ENCODE measurements around the gene SP6.

DNA sequence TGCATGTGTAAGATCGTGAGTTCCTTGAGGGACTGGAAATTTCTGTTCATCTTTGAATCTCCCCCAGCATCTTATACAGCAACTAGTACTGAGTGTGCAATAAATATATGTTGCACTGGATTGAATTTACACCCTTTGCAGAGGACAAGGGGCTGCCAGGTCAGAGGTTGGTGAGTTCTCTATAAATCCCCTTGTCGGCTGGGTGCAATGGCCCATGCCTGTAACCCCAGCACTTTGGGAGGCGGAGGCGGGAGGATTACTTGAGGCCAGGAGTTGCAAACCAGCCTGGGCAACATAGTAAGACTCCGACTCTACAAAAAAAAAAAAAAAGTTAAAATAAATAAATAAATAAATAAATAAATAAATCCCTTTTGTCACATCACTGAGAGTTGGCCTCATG lies 9.4 kb upstream of the SP6 start:
- TF ChIP-seq, protein P1, sequence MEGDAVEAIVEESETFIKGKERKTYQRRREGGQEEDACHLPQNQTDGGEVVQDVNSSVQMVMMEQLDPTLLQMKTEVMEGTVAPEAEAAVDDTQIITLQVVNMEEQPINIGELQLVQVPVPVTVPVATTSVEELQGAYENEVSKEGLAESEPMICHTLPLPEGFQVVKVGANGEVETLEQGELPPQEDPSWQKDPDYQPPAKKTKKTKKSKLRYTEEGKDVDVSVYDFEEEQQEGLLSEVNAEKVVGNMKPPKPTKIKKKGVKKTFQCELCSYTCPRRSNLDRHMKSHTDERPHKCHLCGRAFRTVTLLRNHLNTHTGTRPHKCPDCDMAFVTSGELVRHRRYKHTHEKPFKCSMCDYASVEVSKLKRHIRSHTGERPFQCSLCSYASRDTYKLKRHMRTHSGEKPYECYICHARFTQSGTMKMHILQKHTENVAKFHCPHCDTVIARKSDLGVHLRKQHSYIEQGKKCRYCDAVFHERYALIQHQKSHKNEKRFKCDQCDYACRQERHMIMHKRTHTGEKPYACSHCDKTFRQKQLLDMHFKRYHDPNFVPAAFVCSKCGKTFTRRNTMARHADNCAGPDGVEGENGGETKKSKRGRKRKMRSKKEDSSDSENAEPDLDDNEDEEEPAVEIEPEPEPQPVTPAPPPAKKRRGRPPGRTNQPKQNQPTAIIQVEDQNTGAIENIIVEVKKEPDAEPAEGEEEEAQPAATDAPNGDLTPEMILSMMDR (IDR thresholded peaks at IDR 0.05; ENCODE audit: poor library complexity): no peak
- no peak for TF ChIP-seq EZH2 (IDR thresholded peaks at IDR 0.05; ENCODE audit: borderline replicate concordance)
- TF ChIP-seq EZH2phosphoT487 (IDR thresholded peaks at IDR 0.05; ENCODE audit: low read depth, severe bottlenecking, unreplicated experiment): no peak

Measured in hepatocyte (in vitro differentiated cells).